Retinal pigment epithelial cell (primary cell): ENCODE results near the gene VANGL2.
"Not testable (repeated sequence)": the region's sequence is repeated elsewhere in the genome, so short reads cannot be mapped to it uniquely, and the experiment has no call there.

Experiments
- DNase-seq: peaks from one replicate; pipeline ENCODE4 v3.0.0-alpha.2; 2010; ENCODE audit warnings: low read depth
- H3K4me3 ChIP-seq: 2 replicates; pipeline ENCODE4 v1.5.1; 2011; ENCODE audit warnings: mild to moderate bottlenecking, low read length, control low read depth, moderate library complexity
- TF ChIP-seq, protein P1 (sequence below): conservative IDR thresholded peaks from 2 replicates; pipeline ENCODE4 v1.5.1; 2011; ENCODE audit warnings: low read depth, low read length, control low read depth, inconsistent platforms

The VANGL2 gene

DNA sequence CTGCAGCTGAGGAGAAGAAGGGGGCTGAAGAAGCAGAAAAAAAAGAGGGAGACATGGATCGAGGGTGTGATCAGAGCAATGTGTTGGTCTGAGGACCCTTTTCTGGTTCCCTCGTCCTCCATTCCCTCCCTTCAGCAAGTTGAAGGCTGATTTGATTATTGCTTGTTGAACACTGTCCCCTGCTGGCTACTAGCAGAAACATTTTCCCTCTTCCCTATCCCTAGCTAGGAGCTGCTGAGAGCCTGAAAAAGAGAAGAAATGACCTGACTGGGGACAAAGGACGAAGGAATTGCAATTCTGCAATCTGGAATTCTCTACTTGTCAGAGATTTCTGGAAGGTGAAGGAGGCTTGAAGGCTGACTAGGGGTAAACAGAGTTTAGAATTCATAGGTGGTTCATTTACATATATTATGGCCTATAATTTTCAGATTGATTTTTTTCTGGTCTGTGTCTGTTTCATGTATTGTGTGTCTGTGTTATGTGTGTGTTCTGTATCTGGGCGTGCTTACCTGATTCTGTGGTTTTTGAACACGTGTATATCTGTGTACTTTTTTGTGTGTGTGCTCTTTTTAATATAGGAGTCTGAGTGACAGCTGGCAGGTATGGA, 23.7 kb upstream of the VANGL2 start:
- TF ChIP-seq, protein P1, sequence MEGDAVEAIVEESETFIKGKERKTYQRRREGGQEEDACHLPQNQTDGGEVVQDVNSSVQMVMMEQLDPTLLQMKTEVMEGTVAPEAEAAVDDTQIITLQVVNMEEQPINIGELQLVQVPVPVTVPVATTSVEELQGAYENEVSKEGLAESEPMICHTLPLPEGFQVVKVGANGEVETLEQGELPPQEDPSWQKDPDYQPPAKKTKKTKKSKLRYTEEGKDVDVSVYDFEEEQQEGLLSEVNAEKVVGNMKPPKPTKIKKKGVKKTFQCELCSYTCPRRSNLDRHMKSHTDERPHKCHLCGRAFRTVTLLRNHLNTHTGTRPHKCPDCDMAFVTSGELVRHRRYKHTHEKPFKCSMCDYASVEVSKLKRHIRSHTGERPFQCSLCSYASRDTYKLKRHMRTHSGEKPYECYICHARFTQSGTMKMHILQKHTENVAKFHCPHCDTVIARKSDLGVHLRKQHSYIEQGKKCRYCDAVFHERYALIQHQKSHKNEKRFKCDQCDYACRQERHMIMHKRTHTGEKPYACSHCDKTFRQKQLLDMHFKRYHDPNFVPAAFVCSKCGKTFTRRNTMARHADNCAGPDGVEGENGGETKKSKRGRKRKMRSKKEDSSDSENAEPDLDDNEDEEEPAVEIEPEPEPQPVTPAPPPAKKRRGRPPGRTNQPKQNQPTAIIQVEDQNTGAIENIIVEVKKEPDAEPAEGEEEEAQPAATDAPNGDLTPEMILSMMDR = peak; percentile 98
- H3K4me3 ChIP-seq = no peak overlapping the region
- no peak for DNase-seq

DNA sequence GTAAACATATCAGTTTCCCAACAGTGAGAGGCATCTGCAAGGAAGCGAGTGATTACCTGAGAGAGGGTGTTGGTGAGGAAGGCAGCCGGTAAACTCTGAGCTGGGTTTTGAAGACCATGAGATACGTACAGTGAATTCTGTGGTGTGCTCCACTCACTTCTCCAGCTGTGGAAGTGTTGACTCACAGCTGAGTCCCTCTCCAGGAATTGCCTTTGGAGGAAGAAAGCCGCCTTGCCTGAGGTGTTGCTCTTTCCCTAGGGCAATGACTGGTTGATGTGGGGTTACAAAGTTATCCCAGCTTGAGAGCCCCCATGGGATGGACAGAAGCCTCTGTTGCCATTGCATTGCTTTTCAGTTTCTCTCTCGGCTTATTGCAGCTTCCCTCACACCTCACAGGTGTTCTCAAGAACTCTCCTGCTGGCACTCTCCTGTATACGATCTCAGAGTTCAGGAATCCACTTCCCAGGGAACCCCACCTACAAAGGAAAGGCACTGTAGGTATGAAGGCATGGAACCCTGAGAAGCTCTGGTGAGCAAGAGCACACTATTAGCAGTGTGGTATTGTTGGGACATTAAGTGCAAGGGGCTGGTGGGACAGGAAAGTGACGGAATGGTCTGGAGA, 22.7 kb upstream of the VANGL2 start:
- DNase-seq = no peak
- TF ChIP-seq, protein P1 = no peak
- no peak overlapping the region for H3K4me3 ChIP-seq

DNA sequence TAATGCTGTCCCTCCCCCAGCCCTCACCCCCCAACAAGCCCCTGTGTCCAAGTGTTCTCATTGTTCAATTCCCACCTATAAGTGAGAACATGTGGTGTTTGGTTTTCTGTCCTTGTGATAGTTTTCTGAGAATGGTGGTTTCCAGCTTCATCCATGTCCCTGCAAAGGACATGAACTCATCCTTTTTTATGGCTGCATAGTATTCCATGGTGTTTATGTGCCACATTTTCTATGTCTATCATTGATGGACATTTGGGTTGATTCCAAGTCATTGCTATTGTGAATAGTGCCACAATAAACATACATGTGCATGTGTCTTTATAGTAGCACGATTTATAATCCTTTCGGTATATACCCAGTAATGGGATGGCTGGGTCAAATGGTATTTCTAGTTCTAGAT, 15.6 kb upstream of the VANGL2 start:
- not testable (repeated sequence) for H3K4me3 ChIP-seq, DNase-seq

DNA sequence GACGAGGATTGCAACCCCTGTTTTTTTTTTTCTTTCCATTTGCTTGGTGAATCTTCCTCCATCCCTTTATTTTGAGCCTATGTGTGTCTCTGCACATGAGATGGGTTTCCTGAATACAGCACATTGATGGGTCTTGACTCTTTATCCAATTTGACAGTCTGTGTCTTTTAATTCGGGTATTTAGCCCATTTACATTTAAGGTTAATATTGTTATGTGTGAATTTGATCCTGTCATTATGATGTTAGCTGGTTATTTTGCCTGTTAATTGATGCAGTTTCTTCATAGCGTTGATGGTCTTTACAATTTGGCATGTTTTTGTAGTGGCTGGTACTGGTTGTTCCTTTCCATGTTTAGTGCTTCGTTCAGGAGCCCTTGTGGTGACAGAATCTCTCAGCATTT, 12.0 kb upstream of the VANGL2 start:
- not testable (repeated sequence) for H3K4me3 ChIP-seq, DNase-seq

DNA sequence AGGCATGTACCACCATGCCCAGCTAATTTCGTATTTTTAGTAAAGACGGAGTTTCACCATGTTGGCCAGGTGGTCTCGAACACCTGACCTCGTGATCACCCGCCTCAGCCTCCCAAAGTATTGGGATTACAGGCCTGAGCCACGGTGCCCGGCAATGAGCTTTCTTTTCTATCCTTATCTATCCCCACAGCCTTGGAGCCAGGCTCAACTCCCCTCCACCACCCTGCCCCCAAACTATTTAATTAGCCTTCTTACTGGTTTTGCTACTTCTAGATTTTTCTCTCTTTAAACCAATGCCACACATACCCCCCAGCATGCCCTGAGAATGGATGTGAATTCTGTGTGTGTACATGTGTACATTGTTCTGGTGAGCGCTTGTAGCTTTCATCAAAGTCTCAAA, 5.7 kb upstream of the VANGL2 start:
- no peak overlapping the region for H3K4me3 ChIP-seq
- TF ChIP-seq, protein P1 = no peak
- no peak for DNase-seq

DNA sequence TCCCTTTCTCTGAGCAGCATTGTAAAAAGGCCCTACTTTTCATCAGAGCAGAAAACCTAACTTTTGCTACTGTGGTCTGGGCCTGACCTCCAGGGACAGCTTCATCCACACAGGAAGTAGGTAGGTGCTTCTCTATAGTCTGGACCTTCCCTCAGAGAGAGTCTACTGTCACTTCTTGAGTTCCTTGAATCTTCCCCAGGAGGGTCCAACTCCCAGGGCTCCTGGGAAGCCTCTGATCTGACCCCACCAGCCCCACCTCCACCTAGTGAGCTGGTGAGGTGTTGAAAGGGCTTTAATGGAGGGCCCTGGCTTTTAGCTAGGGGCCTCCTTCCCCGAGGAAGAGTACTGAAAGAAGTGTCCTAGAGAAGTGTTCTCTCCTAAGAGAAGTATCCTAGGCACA, 2.7 kb upstream of the VANGL2 start:
- no peak overlapping the region for H3K4me3 ChIP-seq
- TF ChIP-seq, protein P1 = no peak
- DNase-seq = no peak

DNA sequence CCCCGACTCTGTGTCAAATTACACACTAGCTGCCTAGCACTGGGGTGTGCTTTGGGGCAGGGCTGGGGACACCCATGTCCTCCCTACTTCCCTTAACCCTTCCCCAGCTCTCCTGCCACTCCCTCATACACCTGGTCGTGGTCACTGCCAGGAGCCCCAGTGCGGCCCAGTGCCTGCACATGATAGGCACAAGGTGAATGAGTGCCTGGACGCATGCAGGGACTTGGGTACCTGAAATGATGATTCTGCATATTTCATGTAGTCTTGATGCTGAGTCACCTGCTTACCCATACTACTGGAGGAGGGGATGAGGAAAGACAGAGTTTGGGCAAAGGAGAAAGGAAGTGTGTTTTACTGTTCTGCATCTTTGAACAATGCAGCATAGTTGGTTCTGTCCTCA, 1.5 kb upstream of the VANGL2 start:
- no peak for DNase-seq
- TF ChIP-seq, protein P1 = no peak

DNA sequence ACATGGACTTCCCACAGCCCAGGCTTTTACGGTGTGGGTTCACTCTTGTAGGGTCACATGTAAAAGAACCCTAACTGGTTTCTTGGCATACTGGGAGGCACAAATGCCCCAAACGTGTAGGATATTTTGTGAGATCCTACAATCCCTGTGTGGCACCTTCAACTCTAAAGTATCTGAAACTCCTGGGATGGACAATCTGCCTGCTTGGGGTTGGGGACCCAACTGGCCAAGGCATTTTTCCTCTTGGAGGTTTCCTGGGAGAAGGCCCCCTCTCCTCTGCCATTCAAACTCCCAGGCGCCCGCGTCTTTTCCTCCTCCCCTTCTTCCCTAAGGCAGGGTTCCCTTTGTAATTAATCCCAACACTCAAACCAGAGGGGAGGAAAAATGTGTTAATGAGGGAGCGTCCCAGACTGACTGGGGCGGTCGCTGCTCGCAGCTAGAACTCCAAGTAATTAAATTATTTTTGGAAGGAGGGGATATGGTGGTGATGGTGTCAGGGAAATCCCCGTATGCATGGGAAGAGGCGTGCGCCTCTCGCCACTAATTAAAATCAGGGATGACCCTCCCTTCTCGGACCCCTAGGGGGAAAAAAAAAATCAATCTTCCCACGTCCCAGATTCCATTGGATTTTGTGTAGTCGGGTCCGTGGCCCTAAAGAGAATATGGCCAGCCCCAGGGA, 681 bp upstream of the VANGL2 start:
- H3K4me3 ChIP-seq = peak overlapping the region; percentile 76
- TF ChIP-seq, protein P1 = no peak
- DNase-seq = no peak

More for the DNA sequence above, 1.5 kb upstream of the VANGL2 start:
- H3K4me3 ChIP-seq = no peak overlapping the region
